ENCODE data around the gene COL23A1.

Gene COL23A1

DNA sequence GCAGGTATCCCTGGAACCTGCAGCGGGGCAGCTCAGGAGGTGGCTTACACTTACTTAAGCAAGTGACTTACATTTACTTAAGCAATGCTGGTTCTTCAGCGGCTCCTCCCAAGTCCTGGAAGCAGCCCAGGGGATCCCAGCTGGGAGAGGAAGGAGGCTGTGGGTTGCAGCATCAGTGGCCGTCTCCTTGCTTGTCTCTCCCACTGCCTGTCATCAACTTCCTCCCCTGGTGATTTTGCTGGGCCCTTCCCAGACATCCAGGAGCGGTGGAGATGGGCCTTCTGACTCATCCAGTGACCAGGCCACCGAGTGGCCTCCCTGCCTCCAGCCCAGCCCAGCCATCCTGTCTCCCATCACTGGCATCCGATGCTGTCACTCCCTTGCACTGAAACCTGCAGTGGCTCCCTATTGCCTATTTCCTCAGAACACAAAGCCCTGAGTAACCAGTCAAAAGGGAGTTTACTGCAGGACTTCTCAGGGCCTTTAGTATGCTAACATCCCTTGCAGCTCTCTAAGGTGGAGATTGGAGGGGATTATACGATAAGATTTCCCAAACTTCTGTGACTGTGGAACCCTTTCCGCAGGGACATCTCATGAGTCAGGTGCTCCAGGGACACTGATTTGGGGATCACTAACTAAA lies 201.7 kb downstream of the COL23A1 start:
- no peak for DNase-seq

DNA sequence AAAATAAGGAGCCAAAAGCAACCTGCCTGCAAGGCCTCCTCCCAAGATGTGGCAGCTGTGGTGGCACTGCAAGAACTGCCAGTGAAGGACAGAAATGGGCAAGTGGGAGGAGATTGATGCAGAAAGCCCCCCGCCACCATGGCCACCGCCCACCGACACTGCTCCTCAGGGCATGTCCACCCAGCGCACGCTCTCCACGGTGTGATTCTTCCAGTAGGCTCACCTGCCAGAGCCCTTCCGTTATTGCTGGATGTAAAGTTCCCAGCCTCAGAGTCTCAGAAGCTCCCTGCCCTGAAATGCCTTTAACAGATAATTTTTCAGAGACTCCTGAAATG lies 202.4 kb downstream of the COL23A1 start:
- DNase-seq = no peak

DNA sequence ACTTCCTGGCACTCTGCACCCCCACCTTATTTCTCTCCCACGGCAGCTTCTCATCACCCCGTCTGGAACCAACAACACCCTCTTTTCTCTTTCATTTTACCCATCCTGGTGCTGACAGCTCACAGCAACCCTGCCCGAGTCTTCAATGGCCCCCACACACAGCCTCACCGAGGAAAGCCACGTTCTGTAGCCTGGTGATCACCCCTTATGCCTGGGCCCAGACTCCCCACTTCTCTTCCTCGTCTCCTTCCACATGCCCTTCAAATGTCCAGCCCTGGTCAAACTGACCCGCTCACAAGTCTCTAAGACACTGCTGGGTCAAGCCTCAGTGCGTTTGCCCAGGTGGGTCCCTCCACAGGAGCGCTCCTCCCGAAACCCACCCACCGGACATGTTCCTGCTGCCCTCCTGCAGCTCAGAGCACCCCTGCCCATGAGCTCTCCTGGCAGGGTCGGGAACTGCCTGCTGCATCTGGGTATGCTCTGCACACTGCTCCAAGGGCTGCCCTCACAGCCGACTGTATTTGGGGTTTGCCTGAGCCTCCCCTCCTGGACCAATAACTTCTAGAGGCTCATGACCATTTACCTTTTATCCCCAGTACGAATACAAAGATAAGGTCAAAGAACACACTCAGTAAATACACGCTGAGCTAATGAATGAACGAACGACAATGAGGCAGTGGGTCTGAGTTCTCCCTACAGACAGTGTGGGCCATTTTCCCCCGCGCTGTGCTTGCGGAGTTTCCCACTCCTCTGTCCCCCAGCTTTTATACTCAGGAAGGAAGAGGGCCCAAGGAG lies 202.9 kb downstream of the COL23A1 start:
- no peak for DNase-seq

DNA sequence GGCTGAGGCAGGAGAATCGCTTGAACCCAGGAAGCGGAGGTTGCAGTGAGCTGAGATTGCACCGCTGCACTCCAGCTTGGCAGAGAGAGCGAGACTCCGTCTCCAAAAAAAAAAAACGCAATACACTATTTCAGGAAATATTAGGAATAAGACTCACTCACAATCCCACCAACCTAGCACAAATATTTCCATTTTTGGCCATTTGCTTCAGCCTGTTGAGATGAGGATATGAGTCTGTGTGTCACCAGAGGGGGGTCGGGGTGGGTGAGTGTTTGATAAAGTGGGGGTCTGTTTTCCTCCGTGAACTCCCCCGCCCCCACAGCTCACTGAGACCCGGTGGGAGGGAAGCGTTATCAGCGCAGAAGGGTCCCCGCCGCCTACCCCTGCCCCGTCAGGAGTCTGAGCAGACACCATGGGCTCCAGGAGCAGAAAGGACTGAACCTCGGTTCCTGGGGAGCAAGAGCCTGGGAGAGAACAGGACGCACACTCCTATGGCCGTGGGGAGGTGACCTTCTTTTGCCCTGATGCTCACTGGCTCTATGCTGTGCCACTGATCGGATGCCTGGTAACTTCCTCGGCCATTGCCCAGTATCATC lies 203.8 kb downstream of the COL23A1 start:
- no peak for DNase-seq

GRCh38 chr5:178385496-178385890 lies 204.7 kb downstream of the COL23A1 start:
- DNase-seq = no peak

DNA sequence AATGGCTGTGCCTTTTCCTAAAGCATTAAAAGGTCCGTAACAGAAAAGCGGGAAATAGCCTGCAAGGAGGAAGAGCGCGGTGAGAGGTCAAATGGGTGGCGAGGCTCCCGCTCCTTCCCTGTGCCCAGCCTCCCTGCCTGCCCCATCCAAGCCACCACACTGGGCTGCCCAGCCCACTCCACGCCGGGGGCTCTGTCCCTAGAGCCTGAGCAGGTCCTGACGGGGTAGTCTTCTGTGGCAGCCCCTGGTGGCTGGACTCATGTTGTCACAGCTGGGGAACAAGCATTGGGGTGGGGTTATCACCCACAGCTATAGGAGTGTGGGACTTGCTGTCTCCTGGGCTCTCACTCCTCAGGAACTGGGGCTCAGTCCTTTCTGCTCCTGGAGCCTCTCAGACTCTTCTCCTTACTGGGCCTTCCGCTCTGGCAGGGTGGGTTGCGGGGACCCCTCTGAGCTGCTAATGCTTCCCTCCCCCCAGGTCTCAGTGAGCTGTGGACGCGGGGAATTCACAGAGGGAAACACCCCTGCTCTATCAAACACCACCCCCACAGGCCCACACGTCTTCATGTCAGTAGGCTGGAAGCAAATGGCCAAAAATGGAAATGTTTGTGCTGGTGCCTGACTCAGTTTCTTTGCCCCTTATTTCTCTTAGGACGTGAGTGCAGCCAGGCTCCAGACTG lies 205.2 kb downstream of the COL23A1 start:
- DNase-seq = no peak

DNA sequence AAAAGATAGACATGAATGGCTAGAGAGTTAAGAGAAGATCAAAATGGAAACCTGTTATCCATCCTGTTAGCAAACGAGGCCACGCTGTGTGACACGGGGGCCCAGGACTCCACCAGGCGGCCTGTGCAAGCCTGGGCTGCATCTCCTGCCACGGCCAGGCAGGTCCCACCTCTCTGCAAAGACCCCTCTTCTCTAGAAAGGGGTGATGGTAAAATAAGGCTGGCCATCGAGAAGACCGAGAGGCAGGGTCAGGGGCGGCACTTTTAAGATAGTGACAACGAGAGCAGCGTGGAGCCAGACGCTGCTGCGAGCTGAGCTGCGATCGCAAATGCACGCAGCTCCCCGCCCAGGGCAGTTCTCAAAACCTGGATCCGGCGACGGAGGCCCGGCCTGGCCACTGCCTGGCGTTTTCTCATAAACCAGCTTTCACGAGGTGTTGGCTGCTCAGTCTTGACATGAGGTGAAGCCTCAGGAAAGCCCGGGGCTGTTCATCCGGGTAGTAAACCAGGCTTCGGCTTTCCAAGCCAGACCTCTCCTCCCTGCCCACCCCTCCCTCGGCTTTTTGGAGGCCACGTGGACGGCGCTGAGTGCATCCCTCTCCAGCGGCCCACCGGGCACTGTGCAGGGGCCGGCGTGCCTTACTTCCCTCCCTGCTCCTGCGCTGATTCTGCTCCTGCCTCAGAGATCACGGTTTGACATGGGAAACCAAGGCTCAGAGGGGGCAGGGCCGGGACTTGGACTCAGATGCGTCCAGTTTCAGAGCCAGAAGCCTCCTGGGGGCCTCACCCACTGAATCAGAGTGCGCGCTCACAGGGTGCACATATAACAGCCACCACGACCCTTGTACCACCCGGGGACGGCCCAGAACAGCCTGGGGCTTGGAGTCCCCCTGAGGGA lies 206.0 kb downstream of the COL23A1 start:
- DNase-seq = no peak

- DNase-seq = no peak
These were observed 206.8 kb downstream of the COL23A1 start for GRCh38 chr5:178383301-178383918.

- DNase-seq = no peak
These were observed 207.4 kb downstream of the COL23A1 start for GRCh38 chr5:178382754-178383164.

DNA sequence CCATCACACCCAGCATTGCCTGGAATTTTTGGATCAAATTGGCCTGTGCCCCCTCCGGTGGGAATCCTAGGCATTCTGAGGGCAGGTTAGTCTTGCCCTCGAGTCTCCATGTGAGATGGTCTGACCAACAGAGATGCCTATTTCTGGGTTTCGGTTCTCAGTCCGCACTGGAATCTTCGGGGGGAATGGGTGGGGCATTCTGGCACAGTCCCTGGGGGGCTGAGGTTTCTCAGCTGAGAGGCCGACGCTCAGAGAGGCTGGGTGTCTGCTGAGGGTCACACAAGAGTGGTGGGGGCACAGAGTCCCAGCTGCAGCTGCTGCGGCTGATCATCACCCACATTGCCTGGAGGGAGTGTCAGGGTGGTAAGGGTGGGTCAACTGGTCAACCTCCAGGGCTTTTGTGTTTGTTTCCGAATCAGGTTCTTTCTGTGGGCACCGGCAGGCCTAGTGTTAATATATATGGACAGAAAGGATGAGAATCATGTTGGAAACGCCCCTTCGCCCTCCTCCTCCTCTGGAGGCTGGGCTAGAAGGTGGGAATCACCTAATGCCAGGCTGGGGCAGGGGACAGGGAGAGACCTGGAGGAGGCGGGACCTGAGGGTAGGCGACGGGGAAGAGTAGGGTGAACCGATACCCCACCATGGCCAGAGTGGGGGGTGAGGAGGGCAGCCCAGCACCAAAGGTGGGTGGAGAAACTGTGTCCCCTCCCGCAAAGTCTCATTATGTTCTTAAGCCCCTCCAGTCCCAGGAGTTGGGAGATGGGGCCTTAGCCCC lies 208.1 kb downstream of the COL23A1 start:
- no peak for DNase-seq

GRCh38 chr5:178381206-178381605 lies 209.0 kb downstream of the COL23A1 start:
- DNase-seq = no peak

GRCh38 chr5:178380541-178381074 lies 209.6 kb downstream of the COL23A1 start:
- DNase-seq = no peak

DNA sequence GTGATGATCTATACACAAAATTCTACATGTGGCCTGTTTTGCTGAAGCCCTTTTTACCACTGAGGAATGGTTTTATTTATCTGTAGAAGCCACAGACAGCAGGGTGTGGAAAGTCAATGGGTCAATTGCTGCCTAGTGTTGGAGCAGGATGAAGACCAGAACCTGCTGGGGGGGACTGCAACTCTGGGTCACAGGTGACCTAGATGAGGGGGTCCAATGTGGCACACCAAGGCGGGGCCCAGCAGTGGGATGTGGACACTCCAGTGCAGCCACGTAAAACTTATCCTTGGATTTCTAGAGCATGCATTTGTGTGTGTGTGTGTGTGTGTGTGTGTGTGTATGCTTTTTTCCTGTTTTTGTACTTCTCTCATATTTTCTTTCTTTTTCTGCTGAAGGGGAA lies 210.1 kb downstream of the COL23A1 start:
- no peak for DNase-seq

DNA sequence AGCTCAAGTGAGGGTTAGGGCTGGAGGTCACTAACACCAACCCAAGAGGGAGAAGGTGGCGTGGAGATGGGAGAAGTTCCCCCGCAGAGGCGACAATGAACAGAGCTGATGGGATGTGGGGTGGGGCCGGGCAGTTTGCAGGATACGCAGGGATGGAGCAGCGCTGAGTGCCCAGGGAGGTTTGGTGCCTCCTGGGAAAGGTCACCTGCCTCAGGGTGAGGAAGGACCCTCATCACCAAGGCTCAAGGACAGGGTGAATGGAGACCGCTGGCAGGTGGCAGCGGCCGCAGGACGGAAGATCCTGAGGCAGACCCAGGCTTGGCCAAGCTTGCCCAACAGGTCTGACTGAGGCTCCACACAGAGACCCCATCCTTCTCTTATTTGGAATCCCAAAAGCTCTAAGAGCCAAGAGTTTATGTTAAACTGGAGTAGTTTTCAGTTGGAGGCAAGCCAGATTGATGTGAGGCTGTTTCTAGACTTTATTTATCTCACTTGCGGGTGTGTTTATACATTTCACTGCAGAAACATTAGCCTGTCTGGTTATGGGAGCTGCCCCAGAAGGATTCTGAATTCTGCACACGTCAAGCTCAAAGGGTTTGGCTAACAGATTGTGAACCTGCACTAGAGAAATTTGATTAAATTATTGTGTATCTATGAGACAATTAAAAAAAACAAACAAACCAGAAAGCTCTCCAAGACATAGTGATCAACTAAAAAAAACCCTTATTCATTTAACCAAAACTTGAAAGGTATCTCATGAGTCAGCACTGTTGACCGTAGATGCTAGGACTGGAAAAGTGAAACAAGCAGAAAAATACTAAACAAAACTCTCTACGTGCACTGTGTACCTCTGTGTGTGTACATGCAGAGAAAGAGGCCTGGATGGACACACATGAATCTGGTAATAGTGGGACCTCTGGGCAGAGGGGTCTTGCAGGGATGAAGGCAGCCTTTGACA lies 211.4 kb downstream of the COL23A1 start:
- DNase-seq = no peak

- DNase-seq = no peak
These were observed 212.5 kb downstream of the COL23A1 start for GRCh38 chr5:178377583-178378270.

DNA sequence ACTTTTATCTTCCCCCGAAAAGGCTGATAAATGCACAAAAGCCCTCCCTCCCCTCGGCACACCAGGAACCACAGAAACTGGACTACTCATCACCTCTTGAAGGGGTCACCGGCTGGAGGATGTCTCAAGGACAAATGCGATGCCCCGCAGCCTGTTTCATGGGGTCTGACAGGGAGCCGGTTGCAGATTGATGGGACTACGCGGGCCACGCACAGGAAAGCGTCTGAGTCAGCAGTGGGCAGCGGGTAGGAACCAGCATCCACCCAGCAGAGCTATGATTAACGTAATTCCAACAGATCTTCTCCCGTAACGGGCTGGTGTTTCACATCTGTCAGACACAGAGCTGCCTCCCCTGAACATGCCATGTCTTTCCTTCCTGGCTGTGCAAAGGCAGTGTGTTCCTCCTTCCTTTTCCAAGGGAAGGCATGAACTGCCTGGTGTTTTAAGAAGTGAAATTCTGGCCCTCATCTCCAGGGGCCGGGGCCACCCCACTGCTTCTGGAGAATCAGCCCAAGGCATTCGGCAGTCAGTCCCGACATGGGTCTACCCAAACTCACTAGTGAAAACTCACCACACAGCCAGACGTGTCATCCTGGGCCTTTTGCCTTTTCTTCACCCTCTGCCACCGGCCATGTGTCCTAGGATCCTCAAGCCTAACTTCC lies 213.1 kb downstream of the COL23A1 start:
- DNase-seq = no peak

DNA sequence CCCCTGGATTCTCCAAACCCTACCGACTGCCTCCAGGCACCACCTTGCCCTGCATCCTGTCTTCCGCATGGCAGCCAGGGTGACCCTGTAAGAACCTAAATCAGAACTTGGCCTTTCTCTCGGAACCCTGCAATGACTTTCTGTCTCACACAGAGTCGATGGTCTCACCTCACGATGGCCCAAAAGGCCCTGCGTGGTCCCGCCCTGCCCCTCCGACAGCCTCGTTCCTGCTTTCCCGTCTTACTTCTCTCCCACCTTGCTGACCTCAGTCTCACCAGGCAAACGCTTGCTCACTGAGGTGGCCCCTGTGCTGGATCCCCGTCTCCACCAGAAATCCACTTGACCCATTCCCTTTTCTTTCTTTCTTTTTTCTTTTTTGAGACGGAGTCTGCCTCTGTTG lies 214.8 kb downstream of the COL23A1 start:
- DNase-seq = no peak

GRCh38 chr5:178373711-178374110 lies 216.5 kb downstream of the COL23A1 start:
- no peak for DNase-seq

DNA sequence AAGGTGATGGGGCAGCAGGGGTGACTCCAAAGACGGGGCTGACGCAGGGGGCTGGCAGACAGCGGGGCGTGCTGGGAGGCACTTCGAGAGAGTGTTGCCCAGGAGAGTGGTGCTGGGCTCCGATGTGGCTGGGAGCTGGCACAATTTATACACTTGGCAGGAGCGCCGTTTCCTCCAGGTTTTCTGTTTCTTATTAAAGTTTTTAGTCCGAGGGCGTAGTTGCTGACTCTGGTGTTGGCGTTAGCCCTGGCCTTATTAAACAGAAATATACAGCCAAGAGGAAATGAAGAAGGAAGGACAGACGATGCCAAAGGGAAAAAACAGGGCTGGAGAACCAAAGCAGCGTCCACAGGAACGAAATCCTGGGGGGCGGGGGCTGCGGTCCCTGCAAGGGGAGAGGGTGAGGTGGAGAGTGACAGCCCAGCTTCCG lies 218.0 kb downstream of the COL23A1 start:
- no peak for DNase-seq
